HG03442 (cell line): Measurements from ENCODE around the gene CSTB.

Experiments
- ATAC-seq: cut with Tn5 transposase; IDR thresholded peaks from one replicate; pipeline ENCODE4 v1.9.1; 2021; ENCODE audit warnings: mild to moderate bottlenecking, moderate library complexity; ENCODE audit not compliant: unreplicated experiment

CSTB gene

GRCh38 chr21:43769325-43769958 lies 6.7 kb downstream of the CSTB start:
- ATAC-seq, result no peak

DNA sequence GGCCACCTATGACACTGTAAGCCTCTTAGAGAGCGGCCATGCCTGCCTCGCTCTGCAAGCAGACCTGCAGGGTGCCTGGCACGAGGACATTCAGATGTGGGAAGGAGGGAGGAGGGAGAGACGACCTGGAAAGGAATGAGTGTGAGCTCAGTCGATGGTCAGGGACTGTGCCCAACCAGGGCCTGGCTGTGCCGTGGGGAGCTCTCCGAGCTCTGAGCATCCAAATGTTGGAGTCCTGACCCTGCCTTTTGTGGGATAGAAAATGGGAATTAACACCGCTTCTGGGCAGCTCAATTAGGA lies 7.3 kb downstream of the CSTB start:
- no peak for ATAC-seq

- ATAC-seq, result no peak
Observed at GRCh38 chr21:43767984-43768867, 7.9 kb downstream of the CSTB start.

- no peak for ATAC-seq
Observed at GRCh38 chr21:43767498-43767983, 8.6 kb downstream of the CSTB start.

- ATAC-seq, result no peak
Observed at GRCh38 chr21:43766734-43767497, 9.2 kb downstream of the CSTB start.

- no peak for ATAC-seq
Observed at GRCh38 chr21:43764576-43765495, 11.3 kb downstream of the CSTB start.

- ATAC-seq, result no peak
Observed at GRCh38 chr21:43763901-43764523, 12.1 kb downstream of the CSTB start.

- ATAC-seq, result no peak
Observed at GRCh38 chr21:43762303-43763128, 13.6 kb downstream of the CSTB start.

DNA sequence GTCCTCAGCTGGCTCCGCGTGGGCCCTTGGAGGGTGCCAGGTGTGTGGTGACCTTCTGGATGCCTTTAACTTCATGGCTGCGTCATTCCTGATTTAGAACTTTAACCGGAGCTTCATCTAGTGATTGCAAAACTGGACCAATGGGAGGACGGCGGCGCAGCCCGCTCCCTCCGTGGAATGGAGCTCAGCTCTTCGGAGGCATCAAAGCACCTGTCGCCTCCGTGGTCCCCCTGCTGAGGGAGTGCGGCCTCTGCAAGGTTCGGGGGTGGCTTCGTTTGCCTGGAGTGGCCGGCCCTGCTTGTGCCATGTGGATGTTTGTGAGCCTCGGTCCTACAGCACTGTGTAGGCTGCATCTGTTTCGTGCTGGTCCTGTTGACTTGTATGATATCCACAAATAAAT lies 14.2 kb downstream of the CSTB start:
- no peak for ATAC-seq

- no peak for ATAC-seq
Observed at GRCh38 chr21:43760391-43760958, 15.6 kb downstream of the CSTB start.

GRCh38 chr21:43759651-43760050 lies 16.5 kb downstream of the CSTB start:
- no peak for ATAC-seq

- ATAC-seq, result no peak
Observed at GRCh38 chr21:43758811-43759210, 17.3 kb downstream of the CSTB start.

- ATAC-seq, result no peak
Observed at GRCh38 chr21:43758111-43758641, 17.9 kb downstream of the CSTB start.

GRCh38 chr21:43757601-43758000 lies 18.5 kb downstream of the CSTB start:
- ATAC-seq, result no peak

GRCh38 chr21:43755820-43756594 lies 20.1 kb downstream of the CSTB start:
- ATAC-seq, result no peak

DNA sequence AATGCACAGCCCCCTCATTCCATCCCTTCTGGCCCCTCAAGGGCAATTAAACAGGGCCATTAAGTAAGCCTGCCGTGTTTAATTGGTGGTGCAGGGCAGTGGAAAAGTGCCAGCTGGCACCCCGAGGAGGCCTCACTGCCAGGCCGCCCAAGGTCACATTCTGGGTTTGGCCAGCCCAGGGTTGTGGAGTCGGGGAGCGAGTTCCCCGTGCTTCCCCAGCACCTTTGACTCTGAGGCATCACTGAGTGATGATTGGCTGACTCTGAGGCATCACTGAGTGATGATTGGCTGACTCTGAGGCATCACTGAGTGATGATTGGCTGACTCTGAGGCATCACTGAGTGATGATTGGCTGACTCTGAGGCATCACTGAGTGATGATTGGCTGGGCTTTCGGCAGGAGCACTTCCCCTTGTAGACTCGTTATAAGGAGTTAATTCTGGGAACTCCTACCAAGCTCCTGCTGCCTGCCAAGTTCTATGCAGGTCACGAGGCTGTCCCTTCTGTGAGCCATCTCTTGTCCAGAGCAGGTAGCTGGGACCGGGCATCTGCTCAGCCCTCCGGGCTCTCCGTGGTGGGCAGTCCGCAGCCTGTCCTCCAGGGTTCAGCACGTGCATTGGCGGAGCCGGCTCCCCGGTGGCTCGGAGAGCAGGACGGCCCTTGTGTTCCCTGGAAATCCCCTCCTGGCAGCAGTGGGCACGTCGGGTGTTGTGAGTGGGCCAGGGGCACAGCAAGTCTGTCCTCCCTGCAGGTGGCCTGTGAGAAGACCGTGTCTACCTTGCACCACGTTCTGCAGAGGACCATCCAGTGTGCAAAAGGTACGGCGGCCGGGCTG lies 20.9 kb downstream of the CSTB start:
- no peak for ATAC-seq

GRCh38 chr21:43753439-43753799 lies 22.7 kb downstream of the CSTB start:
- ATAC-seq, result no peak
